Hematopoietic multipotent progenitor cell treated with erythropoietin and hydrocortisone succinate and interleukin-3 and kit ligand, for 4 days (in vitro differentiated cells): ENCODE results near the gene EP400.

Source experiments
- DNase-seq: peaks from one replicate; pipeline ENCODE4 v3.0.0-alpha.2; 2015

Gene EP400

DNA sequence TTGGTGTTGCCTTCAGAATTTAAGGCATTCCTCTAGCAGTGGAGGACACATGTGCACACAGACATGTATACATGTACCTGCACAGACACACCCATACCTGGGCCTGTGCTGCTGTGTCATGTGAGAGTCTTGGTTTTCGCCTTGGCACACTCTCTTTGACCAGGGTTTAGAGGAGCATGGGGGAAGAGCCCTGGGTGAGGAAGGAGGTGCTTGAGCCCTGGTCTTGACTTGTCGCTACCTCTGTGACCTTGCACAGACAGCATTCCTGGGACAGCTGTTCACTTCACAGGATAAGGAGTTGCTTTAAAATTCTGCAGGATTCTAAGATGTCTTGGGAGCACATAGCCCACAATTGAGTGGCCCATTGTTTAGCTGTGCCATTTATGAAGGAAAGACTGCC lies 99.7 kb downstream of the EP400 start:
- no peak for DNase-seq

DNA sequence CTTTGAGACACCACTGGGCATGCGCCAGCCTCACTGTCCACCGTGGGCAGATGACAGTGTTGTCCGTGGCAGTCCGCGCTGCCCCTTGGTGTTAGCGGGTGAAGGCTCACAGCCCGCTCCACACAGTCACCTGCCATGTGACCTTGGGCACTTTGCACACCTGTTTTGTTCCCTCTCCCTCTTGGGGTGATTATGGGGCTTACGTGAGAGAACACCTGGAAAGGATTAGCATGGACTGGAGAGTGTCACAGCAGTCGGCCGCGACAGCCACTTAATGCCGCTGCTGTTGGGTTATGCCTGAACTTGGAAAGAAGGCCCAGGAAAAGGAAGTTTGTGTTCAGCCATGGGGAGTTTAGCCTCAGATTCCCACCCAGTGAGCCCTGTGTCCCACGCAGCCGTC lies 100.1 kb downstream of the EP400 start:
- no peak for DNase-seq

- peak; percentile 57 for DNase-seq
Measured at GRCh38 chr12:132051718-132052117, 102.0 kb downstream of the EP400 start.

DNA sequence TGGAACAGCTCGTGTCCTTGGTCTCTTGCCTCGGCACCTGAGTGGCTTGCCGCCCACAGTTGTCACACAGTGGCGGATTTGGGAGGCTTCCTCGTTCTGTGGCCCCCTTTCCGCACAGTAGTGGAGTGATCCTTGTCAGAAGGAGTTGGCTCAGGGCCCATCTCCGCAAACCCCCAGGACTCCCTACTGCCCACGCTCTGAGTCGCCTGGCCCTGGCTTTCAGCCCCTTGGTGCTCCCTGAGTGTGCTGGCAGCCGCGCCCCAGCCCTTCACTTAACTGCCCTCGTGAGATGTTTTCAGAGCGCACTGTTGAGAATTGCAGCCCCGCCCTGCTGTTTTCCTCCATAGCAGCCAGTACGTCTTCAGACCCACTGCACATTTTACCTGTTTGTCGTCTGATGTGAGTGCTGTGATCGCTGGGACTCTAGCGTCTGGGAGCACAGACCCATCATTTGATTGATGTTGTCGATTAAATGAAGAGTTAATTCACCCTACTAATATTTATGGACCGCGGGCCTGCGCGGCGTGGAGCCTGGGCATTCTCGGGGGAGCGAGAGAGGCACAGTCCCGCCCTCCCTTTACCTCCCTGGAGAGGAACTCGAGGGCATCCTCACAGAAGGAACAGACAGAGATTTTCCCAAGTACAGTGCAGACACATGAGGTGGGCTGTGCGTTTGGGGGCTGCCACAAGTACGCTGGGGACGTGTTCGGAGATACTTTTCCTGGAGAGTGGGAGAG lies 102.6 kb downstream of the EP400 start:
- DNase-seq: no peak

DNA sequence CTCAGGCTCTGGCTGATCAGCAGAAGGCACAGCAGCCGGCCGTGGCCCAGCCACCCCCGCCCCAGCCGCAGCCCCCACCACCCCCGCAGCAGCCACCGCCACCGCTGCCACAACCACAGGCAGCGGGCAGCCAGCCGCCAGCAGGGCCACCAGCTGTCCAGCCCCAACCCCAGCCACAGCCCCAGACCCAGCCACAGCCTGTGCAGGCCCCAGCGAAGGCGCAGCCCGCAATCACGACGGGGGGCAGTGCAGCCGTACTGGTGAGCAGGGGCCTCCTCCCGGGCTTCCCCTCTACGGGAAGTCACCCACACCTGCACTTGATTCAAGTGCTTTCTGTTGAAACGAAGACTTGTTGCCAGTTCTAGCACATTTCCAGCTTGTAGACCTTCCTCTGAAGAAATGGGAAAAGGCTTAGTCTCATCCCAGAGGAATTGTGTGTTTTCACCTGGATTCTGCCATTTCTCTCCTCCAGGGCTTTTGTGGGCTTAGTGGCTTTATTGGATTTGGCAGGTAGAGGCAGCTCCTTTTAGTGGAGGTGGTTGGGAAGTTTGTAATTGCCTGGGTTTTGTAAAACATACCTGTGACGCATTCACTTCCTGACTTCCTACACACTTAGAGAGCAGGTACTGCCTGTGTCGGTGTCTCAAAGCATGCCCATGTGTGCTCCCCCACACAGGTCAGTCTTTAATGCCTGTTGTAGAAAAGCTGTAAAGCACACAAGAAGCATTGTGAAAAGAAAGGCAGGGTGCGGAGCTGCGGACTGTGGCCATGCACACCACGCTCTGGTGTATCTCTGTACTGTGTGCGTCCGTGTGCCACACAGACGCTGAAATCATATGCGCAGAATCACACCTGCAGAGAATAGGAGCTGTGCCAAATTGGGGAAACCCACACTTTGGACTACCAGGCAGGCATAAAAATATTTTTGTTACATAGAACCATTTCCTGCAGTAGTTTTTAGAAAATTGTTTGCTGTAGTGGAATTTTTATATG lies 103.9 kb downstream of the EP400 start:
- no peak for DNase-seq

GRCh38 chr12:132054983-132055382 lies 105.2 kb downstream of the EP400 start:
- DNase-seq: no peak

- no peak for DNase-seq
Measured at GRCh38 chr12:132055535-132056096, 105.9 kb downstream of the EP400 start.

DNA sequence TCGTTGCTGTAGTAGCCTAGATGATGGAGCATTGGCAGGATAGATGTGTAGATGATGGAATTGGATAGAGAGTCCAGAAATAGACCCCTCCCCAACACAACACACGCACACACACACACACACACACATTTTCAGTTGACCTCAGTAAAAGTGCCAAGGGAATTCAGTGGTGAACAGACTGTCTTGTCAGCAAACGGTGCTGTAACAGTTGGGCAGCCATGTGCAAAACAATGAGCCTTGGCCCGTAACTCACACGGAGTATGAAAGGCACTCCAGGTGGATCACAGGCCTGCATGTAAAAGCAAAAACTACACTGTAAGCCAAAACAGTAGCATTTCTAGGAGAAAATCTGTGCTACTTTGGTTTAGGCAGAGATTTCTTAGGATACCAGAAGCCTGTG lies 106.6 kb downstream of the EP400 start:
- no peak for DNase-seq

DNA sequence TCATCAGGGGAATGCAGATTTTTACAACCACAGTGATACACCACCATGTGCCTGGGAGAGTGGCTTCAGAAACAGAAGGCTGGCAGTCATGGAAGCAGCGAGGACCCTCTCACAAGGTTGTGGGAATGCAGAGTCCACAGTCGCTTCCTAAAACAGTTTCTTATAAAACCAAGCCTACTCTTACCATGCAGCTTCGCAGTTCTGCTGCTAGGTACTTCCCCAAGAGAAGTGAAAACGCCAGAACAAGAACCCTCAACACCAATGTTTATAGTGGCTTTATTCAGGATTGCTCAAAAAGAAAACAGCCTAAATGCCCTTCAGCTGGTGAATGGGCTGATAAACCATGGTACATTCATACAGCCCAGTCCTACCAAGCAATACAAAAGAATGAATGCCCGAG lies 107.2 kb downstream of the EP400 start:
- no peak for DNase-seq

DNA sequence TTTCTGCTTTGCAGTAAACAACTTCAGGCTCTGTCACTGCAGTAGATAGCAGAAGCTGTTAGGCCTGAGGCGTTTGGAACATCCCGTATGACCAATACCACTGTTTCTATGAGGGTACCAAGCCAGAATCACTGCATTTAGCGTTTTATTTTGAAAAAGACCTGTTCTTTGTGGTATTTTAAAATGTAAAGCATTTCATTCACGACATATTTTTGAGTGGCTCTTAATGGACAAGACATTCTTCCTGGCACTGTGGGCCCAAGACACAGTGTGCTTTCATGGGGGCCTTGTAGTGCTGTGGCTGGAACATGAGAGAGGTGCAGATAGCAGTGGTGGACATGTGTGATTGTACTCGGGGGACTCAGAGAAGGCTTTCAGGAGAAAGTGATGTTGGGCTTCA lies 107.9 kb downstream of the EP400 start:
- no peak for DNase-seq

- no peak for DNase-seq
Measured at GRCh38 chr12:132061197-132061596, 111.5 kb downstream of the EP400 start.

GRCh38 chr12:132061641-132062430 lies 112.1 kb downstream of the EP400 start:
- no peak for DNase-seq

GRCh38 chr12:132062481-132062880 lies 112.7 kb downstream of the EP400 start:
- DNase-seq: no peak

GRCh38 chr12:132063491-132063890 lies 113.7 kb downstream of the EP400 start:
- DNase-seq: peak; percentile 56

GRCh38 chr12:132064631-132065030 lies 114.9 kb downstream of the EP400 start:
- DNase-seq: no peak

- DNase-seq: no peak
Measured at GRCh38 chr12:132065203-132065602, 115.5 kb downstream of the EP400 start.

- peak; percentile 20 for DNase-seq
Measured at GRCh38 chr12:132065609-132066344, 116.0 kb downstream of the EP400 start.

- DNase-seq: peak; percentile 46
Measured at GRCh38 chr12:132066345-132066685, 116.6 kb downstream of the EP400 start.

DNA sequence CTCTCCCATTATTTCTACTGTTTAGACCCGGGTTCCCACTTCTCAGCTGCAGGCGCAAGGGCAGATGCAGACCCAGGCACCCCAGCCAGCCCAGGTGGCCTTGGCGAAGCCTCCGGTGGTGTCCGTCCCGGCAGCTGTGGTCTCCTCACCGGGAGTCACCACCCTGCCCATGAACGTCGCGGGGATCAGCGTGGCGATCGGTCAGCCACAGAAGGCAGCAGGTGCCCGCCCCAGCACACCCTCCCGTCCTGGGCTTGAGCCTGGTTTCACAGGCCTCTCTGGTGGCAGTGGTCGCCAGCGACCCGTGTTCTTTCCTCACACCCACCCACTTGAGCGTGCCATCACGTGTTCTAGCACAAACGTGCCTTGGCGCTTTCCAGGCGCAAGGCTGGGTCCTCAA lies 117.0 kb downstream of the EP400 start:
- DNase-seq: no peak

GRCh38 chr12:132067182-132067581 lies 117.4 kb downstream of the EP400 start:
- DNase-seq: no peak

DNA sequence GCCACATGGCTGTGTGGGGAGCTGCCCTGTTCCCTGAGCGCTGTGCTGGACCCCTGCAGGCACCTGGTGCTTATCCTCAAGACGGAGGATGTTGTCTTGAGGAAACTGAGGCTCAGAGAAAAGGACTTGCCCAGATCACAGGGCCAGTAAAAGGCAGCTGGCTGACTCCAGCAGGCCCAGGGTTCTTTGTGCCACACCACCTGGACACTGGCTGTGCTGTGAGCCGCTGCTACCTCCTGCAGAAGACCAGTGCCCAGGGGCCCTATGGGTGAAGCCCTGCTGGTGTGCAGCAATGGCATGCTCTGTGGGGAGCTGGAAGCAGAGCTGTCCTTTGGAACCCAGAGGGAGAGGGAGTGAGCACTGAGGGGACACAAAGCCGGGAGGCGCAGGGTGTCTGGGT lies 118.5 kb downstream of the EP400 start:
- no peak for DNase-seq

DNA sequence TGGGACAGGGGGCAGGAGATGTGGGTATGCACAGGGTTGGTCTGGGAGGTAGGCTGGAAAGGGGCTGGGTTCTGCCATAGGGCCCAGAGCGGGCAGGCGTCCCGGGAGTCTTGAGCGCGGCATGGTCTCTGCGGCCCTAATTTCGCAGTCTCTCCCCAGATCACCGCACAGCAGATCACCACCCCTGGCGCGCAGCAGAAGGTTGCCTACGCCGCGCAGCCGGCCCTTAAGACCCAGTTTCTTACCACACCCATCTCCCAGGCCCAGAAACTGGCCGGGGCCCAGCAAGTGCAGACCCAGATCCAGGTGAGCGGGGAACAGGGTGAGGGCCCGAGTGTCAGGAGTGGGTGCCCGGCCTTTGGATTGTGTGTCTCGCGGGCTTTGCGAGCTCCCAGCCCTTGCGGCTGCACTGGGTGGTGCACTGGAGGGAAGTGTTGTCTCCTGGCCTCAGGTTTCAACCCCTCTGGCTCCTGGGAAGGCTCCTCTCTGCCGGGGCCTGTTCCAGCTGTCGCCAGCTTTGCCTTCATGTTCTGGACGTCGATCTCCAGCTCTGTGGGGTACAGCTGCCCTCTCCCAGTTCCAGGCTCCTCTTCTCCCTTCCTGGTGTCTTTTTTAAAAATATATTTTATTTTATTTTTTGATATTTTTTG lies 119.7 kb downstream of the EP400 start:
- no peak for DNase-seq
